Pancreas (tissue), 10 donors: ENCODE results near the gene INHBA. TPM values are rescaled to one million over a fixed set of nuclear protein-coding genes. Genes with fewer than 3 reads are reported as not detected.

Experiments used
- ATAC-seq, 4 donors: fragments of 200-7000 bp; cut with Tn5 transposase; one replicate each; pipeline versions ENCODE4 v1.8.0 to v1.9.1; 2020; ENCODE audit warnings: mild to moderate bottlenecking in 4 of 4, moderate library complexity in 4 of 4
- DNase-seq, 6 donors: peaks; one replicate each; pipeline ENCODE4 v3.0.0-alpha.2; 2020
- FAIRE-seq: peaks from 2 replicates; lab custom pipeline; 2012; peaks lifted over from hg19 to GRCh38; lab: Jason Lieb, UNC
- H3K27ac ChIP-seq, 4 donors: fragments of 200-600 bp; sonication (generic); 1 replicate in 3 of 4; 2 replicates in 1 of 4; pipeline versions ENCODE4 v1.5.0 to v1.8.0; 2020
- H3K27me3 ChIP-seq, 4 donors: fragments of 200-600 bp; one replicate each; pipeline ENCODE4 v1.8.0; 2021
- H3K36me3 ChIP-seq, 3 donors: fragments of 200-600 bp; sonication (generic) in 1 of 3; one replicate each; pipeline versions ENCODE4 v1.5.0 to v1.8.0; 2020 to 2021
- H3K4me1 ChIP-seq, 3 donors: fragments of 200-600 bp; one replicate each; pipeline ENCODE4 v1.8.0; 2021
- H3K4me3 ChIP-seq, 4 donors: fragments of 200-600 bp; sonication (generic) in 2 of 4; one replicate each; pipeline versions ENCODE4 v1.5.0 to v1.8.0; 2020 to 2021
- H3K9me3 ChIP-seq, 4 donors: fragments of 200-600 bp; one replicate each; pipeline ENCODE4 v1.8.0; 2021
- WGBS, 2 donors: extraction: QIAGEN DNeasy Blood & Tissue Kit; methylation state at CpG; one replicate each; pipeline ENCODE4 v1.1.7; 2013; 5-methylcytosine and 5-hydroxymethylcytosine counted together
- intact Hi-C, 3 donors: fragments of 100-400 bp; cut with DNase I; formaldehyde crosslinking; loops; one replicate each; pipeline versions ENCODE4 v1.11.1 to v1.14.2; 2022
- polyA plus RNA-seq, 2 donors: library from polyadenylated mRNA; stranded (reverse); fragments of 200-250 nt; gene quantifications; one replicate each; pipeline ENCODE4 v1.2.3, GENCODE V29; 2013
- total RNA-seq, 6 donors: library from RNA; stranded (reverse); fragmentation: NEBNext Ultra II Directional in 4 of 6; extraction: Animal tissue kit (Norgen Biotek cat#: 25700) in 4 of 6; gene quantifications; one replicate each; pipeline versions ENCODE4 v1.2.1 to v1.2.4, GENCODE V29; 2021 to 2023
- TF ChIP-seq, protein P1 (sequence below), 4 donors: fragments of 200-600 bp; sonication (generic) in 3 of 4; IDR thresholded peaks; one replicate each; pipeline versions ENCODE4 v1.5.0 to v1.8.0; 2021; ENCODE audit warnings: antibody characterized with exemption in 4 of 4
- donor health status: healthy with polysubstance abuse.
- donor health status: DM: no; HTN: no; CAD: no; lungs with moderate emphysema.
- donor health status: DM: no; HTN: no; CAD: no.
- donor health status: control.
- donor health status: control.
- donor health status: Bipolar disorder and iron deficiency.
- donor health status: DM: yes; HTN: yes; CAD: no.
- donor health status: DM: no; HTN: no; CAD: no.
- donor health status: DM: no; HTN: no; CAD: no.
- donor health status: DM: yes; HTN: yes; CAD: no.

The INHBA gene
- total and polyA plus RNA-seq, 8 donors = 0.05 to 6.1 (median 0.27) TPM

- FAIRE-seq = no peak
- no peak overlapping the region for H3K4me3 ChIP-seq
- ATAC-seq = no peak
- no peaks in the 10 kb centered on the region for H3K36me3 ChIP-seq
- intact Hi-C loops = no loop called here
- DNase-seq = no peak
- 76 to 78% methylated on average over 1 of the region's 1 CpG for WGBS, 2 donors
- H3K9me3 ChIP-seq = no peaks in the 10 kb centered on the region
- no peaks in the 10 kb centered on the region for H3K27me3 ChIP-seq
- no peak overlapping the region for H3K27ac ChIP-seq
- no peaks in the 10 kb centered on the region for H3K4me1 ChIP-seq
- TF ChIP-seq, protein P1, sequence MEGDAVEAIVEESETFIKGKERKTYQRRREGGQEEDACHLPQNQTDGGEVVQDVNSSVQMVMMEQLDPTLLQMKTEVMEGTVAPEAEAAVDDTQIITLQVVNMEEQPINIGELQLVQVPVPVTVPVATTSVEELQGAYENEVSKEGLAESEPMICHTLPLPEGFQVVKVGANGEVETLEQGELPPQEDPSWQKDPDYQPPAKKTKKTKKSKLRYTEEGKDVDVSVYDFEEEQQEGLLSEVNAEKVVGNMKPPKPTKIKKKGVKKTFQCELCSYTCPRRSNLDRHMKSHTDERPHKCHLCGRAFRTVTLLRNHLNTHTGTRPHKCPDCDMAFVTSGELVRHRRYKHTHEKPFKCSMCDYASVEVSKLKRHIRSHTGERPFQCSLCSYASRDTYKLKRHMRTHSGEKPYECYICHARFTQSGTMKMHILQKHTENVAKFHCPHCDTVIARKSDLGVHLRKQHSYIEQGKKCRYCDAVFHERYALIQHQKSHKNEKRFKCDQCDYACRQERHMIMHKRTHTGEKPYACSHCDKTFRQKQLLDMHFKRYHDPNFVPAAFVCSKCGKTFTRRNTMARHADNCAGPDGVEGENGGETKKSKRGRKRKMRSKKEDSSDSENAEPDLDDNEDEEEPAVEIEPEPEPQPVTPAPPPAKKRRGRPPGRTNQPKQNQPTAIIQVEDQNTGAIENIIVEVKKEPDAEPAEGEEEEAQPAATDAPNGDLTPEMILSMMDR (IDR thresholded peaks at IDR 0.05) = no peak
Observed at GRCh38 chr7:41730161-41730560, 27.3 kb upstream of the INHBA start.

GRCh38 chr7:41729059-41729458 lies 26.2 kb upstream of the INHBA start:
- 78 to 83% methylated on average over 4 of the region's 4 CpGs for WGBS, 2 donors
- DNase-seq = no peak
- intact Hi-C loops = no loop called here
- FAIRE-seq = no peak
- ATAC-seq = no peak
- TF ChIP-seq, protein P1 (IDR thresholded peaks at IDR 0.05) = no peak
- no peaks in the 10 kb centered on the region for H3K9me3 ChIP-seq
- no peak overlapping the region for H3K4me3 ChIP-seq
- no peaks in the 10 kb centered on the region for H3K27me3 ChIP-seq
- H3K27ac ChIP-seq = no peak overlapping the region
- H3K4me1 ChIP-seq = no peaks in the 10 kb centered on the region
- no peaks in the 10 kb centered on the region for H3K36me3 ChIP-seq

DNA sequence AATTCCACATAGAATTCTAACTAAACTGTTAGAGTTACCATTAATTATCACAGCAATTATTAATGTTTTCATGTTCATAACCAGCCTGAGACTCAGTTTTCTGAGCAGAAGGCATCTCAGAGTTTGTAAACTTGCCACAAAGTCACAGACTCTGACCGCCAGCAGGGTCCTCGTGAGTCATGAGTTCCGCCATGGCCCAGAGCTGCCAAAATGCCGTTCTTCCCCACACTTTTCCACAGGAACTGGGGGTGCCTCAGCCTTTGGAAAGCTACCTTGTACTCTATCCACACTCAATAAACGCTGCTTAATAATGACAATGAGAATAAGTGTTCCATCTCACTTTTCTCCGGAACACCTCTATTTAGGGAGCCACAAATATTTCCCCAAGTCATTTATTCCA lies 22.1 kb upstream of the INHBA start:
- DNase-seq = no peak
- Histone ChIP-seq H3K4me1 (no peaks in the 10 kb centered on the region), H3K27me3 (no peaks in the 10 kb centered on the region), H3K9me3 (no peaks in the 10 kb centered on the region), H3K4me3 (no peak overlapping the region), H3K36me3 (no peaks in the 10 kb centered on the region), H3K27ac (no peak overlapping the region)
- no peak for FAIRE-seq
- TF ChIP-seq, protein P1 (IDR thresholded peaks at IDR 0.05) = no peak
- 76 to 77% methylated on average over 6 of the region's 6 CpGs for WGBS, 2 donors
- no peak for ATAC-seq
- intact Hi-C loops = no loop called here

DNA sequence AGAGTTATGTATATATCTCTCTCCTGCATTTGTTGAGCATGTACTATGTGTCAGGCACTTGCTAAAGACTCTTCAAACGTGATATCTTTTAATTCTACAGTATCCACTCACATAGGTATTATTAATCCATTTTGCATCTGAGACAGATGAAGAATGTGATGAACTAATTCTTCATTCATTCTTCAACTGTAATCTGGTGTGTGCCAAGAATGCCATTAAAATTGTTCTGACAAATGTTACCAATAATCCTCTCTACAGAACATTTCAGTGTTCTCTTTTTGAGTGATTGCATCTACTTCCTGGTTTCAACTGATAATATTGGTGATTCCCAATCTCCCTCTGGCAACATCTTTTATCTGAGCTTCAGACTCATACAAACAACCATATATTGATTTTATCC lies 18.0 kb upstream of the INHBA start:
- Histone ChIP-seq H3K36me3 (no peaks in the 10 kb centered on the region), H3K9me3 (no peaks in the 10 kb centered on the region), H3K27ac (no peak overlapping the region), H3K4me1 (no peaks in the 10 kb centered on the region), H3K27me3 (no peaks in the 10 kb centered on the region), H3K4me3 (no peak overlapping the region)
- 27 to 34% methylated on average over 1 of the region's 1 CpG for WGBS, 2 donors
- TF ChIP-seq, protein P1 (IDR thresholded peaks at IDR 0.05) = no peak
- ATAC-seq (no peak), FAIRE-seq (no peak), DNase-seq (no peak)
- intact Hi-C loops = no loop called here

DNA sequence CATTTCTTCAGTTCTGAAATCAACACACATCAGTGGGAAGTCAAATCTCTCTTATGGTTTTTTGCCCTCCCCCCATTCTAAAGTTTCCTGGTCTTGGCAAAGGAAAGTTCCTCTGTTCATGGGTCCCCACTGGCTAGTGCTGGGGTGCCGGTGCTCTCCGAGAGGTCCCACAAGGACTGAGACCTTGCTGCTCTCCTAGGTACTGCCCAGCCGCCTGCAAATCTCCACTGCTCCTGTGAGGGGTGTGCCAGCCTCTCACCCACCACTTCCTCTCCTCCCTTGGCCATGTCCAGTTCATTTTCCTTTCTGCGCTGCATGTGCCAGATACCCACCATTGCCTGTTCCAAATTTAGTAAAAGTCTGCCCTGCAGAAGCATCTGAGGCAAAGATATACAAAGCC lies 17.2 kb upstream of the INHBA start:
- no peak overlapping the region for H3K4me3 ChIP-seq
- FAIRE-seq = no peak
- intact Hi-C loops = no loop called here
- no peaks in the 10 kb centered on the region for H3K27me3 ChIP-seq
- DNase-seq = no peak
- ATAC-seq = no peak
- 78 to 92% methylated on average over 4 of the region's 4 CpGs for WGBS, 2 donors
- no peaks in the 10 kb centered on the region for H3K9me3 ChIP-seq
- no peaks in the 10 kb centered on the region for H3K4me1 ChIP-seq
- TF ChIP-seq, protein P1 (IDR thresholded peaks at IDR 0.05) = no peak
- no peaks in the 10 kb centered on the region for H3K36me3 ChIP-seq
- H3K27ac ChIP-seq = no peak overlapping the region
